ENCODE results near the gene GCNA.
A peak's percentile ranks its signal among the peaks of the same experiment; 100 is the strongest.

The GCNA gene, protein sequence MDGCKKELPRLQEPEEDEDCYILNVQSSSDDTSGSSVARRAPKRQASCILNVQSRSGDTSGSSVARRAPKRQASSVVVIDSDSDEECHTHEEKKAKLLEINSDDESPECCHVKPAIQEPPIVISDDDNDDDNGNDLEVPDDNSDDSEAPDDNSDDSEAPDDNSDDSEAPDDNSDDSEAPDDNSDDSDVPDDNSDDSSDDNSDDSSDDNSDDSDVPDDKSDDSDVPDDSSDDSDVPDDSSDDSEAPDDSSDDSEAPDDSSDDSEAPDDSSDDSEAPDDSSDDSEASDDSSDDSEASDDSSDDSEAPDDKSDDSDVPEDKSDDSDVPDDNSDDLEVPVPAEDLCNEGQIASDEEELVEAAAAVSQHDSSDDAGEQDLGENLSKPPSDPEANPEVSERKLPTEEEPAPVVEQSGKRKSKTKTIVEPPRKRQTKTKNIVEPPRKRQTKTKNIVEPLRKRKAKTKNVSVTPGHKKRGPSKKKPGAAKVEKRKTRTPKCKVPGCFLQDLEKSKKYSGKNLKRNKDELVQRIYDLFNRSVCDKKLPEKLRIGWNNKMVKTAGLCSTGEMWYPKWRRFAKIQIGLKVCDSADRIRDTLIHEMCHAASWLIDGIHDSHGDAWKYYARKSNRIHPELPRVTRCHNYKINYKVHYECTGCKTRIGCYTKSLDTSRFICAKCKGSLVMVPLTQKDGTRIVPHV

DNA sequence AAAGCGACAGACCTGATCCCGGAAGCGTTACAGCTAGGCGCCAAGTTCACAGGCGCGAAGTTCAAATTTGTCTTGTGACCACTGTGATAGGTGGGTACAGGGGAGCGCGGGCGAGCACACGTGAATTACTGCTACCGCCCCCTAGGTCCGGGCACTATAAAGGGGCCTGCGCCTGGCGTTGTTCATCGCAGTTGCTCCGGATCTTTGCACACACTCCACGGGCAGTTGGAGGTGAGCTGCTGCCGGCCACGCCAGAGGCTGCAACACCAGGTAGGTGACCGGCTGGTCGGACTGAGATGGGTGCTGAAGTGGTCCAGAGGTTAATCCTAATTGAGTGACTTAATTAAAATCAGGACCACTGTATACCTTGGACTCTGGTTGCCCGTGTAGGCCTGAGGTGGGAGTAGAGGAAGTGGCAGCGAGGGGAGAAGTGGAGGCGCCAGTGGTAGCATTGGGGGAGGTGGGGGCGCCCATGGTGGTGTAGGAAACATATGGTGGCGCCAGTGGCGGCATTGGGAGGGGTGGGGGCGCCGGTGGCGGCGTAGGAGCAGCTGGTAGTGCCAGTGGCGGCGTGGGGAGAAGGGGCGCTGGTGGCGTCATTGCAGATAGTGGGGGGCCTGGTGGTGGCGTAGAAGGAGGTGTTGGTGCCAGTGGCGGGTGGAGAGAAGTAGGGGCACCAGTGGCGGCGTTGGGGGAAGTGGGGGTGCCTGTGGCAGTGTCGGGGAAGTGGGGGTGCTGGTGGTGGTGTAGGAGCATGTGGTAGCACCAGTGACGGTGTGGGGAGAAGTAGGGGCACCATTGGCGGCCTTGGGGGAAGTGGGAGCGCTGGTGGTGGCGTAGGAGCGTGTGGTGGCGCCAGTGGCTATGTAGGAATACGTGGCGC lies at the start of gene GCNA:
GCNA (plus strand) TSS at position 185 of the 883 bp plus-strand sequence. CDS start 2,385 bp downstream, outside the sequence.
- TF ChIP-seq, protein P1, sequence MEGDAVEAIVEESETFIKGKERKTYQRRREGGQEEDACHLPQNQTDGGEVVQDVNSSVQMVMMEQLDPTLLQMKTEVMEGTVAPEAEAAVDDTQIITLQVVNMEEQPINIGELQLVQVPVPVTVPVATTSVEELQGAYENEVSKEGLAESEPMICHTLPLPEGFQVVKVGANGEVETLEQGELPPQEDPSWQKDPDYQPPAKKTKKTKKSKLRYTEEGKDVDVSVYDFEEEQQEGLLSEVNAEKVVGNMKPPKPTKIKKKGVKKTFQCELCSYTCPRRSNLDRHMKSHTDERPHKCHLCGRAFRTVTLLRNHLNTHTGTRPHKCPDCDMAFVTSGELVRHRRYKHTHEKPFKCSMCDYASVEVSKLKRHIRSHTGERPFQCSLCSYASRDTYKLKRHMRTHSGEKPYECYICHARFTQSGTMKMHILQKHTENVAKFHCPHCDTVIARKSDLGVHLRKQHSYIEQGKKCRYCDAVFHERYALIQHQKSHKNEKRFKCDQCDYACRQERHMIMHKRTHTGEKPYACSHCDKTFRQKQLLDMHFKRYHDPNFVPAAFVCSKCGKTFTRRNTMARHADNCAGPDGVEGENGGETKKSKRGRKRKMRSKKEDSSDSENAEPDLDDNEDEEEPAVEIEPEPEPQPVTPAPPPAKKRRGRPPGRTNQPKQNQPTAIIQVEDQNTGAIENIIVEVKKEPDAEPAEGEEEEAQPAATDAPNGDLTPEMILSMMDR (IDR thresholded peaks at IDR 0.05; ENCODE audit: low read depth, low read length) = no peak
- H3K4me3 ChIP-seq (ENCODE audit: low read depth, low read length) = no peak within 1 kb of the TSS

DNA sequence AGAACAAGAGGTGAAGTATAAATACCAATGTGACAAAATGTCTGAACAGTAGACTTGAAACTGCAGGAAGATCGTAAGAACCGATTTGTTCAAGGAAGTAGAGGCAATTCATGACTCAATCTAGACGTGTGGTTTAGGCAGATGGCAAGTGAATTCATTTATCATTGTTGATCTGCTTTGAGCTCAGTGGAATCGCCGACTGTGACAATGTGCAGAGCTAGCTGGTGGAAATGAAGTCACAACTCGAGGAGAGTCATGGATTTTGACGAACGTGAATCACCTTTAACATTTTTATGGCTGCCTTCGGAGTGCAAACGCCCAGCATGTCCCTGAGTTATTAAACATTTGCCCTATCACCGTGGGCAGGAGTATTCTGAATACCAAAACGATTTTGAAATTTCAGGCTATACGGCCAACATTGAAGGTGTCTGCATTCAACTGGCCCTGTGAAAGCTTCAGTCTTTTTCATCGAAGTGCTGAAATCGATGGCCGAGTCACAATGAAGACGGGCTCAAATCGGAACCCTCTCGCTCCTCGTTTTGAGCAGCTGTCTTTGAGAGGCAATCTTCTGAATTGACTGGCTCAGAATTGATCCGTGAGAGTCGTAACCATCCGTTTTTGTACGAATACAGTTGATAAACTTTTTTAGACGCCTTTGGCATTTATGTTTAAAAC lies 46.0 kb upstream of the GCNA start:
- H3K4me3 ChIP-seq (ENCODE audit: low read depth, low read length) = peak overlapping the region; percentile 59
- TF ChIP-seq, protein P1 (IDR thresholded peaks at IDR 0.05; ENCODE audit: low read depth, low read length) = no peak

DNA sequence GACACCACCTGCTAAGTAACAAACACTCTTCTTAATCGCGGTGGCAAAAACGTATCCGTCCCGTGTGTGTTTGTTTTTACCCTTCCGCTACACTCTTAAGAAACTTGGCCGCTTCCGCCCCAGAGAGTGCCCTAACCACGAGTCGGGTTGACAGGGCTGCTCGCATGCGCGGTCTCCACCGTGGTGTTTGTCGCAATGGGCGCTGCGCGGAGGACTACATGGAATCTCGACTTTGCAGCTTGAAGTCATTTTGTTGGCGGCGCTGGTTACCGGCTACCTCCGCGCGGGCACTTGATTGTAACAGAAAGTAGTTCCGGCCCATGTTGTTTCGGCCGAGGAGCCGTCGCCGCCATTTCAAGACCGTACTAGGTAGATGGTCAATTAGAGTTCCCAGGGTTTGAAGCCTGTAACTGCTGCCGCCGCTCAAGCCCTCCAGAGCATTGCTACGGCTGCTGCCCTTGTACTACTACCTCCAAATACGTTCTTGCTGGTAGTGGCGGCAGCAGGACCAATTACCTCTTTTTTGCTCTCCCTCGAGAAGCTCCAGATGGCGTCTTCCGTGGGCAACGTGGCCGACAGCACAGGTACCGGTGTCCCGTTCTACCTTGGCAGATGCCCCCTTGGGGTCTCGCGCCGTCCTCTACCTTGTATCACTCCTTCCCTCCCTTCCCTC lies 45.3 kb upstream of the GCNA start, which contains the start of gene OGT:
OGT (plus strand) TSS at position 352 of the 673 bp plus-strand sequence; CDS start at position 548, 196 bp downstream.
- peak within 1 kb of the TSS; percentile 79 for H3K4me3 ChIP-seq (ENCODE audit: low read depth, low read length)
- TF ChIP-seq, protein P1 (IDR thresholded peaks at IDR 0.05; ENCODE audit: low read depth, low read length) = no peak

DNA sequence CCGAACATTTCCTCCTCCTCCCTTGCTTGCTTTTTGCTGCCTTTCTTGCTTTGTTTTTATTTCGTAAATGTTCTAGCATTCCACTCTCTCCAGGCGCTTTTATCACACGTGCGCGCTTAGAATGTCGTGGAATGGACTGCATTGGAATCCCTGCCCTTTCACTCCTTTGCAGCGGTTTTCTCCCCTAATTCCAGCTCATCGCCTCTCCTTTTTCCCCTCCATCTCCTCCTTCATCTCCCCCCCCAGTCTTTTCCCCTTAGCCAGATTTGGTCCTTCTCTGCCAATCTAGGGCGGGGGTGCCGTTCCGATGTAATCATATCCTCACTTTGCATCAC lies 44.8 kb upstream of the GCNA start:
- TF ChIP-seq, protein P1 (IDR thresholded peaks at IDR 0.05; ENCODE audit: low read depth, low read length) = no peak
- H3K4me3 ChIP-seq (ENCODE audit: low read depth, low read length) = peak overlapping the region; percentile 79

DNA sequence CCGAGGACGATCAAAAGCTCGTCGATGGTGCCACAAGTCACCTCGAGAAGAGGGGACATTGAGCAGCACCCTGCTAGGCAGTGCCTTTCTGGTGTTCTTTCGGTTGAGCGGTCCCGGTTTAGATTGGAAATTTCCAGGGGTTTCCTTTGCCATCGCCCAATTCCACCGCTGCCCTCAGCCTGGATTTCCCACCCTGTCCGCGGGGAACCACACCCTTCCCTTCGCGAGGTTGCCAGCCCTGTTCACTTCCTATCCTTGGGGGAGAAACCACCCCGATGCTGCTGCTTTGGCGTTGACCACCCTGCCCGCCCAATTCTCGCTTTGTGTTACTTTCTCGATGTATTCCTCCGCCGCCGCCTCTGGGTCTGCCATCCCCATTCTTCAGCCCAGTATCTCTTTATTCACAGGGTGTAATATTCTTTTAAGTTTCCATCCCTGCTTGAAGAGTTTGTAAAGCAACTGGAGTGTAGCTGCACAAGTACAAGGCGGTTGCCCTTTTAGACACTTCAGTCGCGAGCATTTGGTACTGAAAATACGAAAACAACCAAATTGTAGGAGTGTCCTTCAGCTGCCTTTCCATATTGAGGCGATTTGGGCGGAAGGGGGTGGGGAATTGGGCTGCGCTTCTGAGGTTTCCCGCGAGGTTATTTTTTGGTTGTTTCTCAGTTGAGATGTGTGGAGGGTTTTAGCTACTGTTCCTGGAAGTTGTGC lies 44.2 kb upstream of the GCNA start:
- TF ChIP-seq, protein P1 (IDR thresholded peaks at IDR 0.05; ENCODE audit: low read depth, low read length) = no peak
- peak overlapping the region; percentile 79 for H3K4me3 ChIP-seq (ENCODE audit: low read depth, low read length)
